HEK293T (cell line): ENCODE data around the gene SLC16A12.
"Not testable (repeated sequence)": the region's sequence is repeated elsewhere in the genome, so short reads cannot be mapped to it uniquely, and the experiment has no call there.

ENCODE experiments used
- CTCF ChIA-PET: fragments of 350-600 bp; formaldehyde crosslinking; extraction: SDS; loops from one replicate; lab custom pipeline; 2021; ENCODE audit warnings: antibody characterized with exemption, inconsistent platforms; lab: Yijun Ruan, JAX
- POLR2A ChIA-PET: fragments of 350-600 bp; formaldehyde crosslinking; extraction: SDS; loops from one replicate; lab custom pipeline; 2020; ENCODE audit warnings: antibody characterized with exemption, inconsistent platforms; lab: Yijun Ruan, JAX
- DNase-seq: peaks from one replicate; pipeline ENCODE4 v3.0.0; 2012; ENCODE audit warnings: mixed read lengths; ENCODE audit errors: extremely low spot score
- ARNT ChIP-seq: fragments of 450-650 bp; IDR thresholded peaks from 2 replicates; pipeline ENCODE4 v1.6.1; 2017; ENCODE audit warnings: mild to moderate bottlenecking
- BHLHE40 ChIP-seq: fragments of 450-650 bp; IDR thresholded peaks from 2 replicates; pipeline ENCODE4 v1.6.1; 2016; ENCODE audit warnings: mild to moderate bottlenecking, moderate library complexity, borderline replicate concordance
- CTBP1 ChIP-seq: fragments of 450-650 bp; IDR thresholded peaks from 2 replicates; pipeline ENCODE4 v1.6.1; 2016; ENCODE audit warnings: borderline replicate concordance
- ELF4 ChIP-seq: fragments of 450-650 bp; IDR thresholded peaks from 2 replicates; pipeline ENCODE4 v1.6.1; 2017; ENCODE audit warnings: antibody characterized with exemption
- FOXA1 ChIP-seq: fragments of 450-650 bp; IDR thresholded peaks from 2 replicates; pipeline ENCODE4 v1.6.1; 2016; ENCODE audit warnings: mild to moderate bottlenecking
- FOXK2 ChIP-seq: fragments of 450-650 bp; IDR thresholded peaks from 2 replicates; pipeline ENCODE4 v1.6.1; 2016; ENCODE audit warnings: mild to moderate bottlenecking
- FOXM1 ChIP-seq: fragments of 450-650 bp; IDR thresholded peaks from 2 replicates; pipeline ENCODE4 v1.6.1; 2017; ENCODE audit warnings: mild to moderate bottlenecking, borderline replicate concordance
- HDGF ChIP-seq: fragments of 450-650 bp; IDR thresholded peaks from 2 replicates; pipeline ENCODE4 v1.6.1; 2017; ENCODE audit warnings: antibody characterized with exemption, borderline replicate concordance
- L3MBTL2 ChIP-seq: fragments of 450-650 bp; conservative IDR thresholded peaks from 2 replicates; pipeline ENCODE4 v1.6.1; 2016; ENCODE audit warnings: mild to moderate bottlenecking
- LEF1 ChIP-seq: fragments of 450-650 bp; IDR thresholded peaks from 2 replicates; pipeline ENCODE4 v1.6.1; 2017; ENCODE audit warnings: mild to moderate bottlenecking, borderline replicate concordance
- NFRKB ChIP-seq: fragments of 450-650 bp; IDR thresholded peaks from 2 replicates; pipeline ENCODE4 v1.6.1; 2016; ENCODE audit warnings: mild to moderate bottlenecking, moderate library complexity
- SP1 ChIP-seq: fragments of 450-650 bp; IDR thresholded peaks from 2 replicates; pipeline ENCODE4 v1.6.1; 2017
- SUZ12 ChIP-seq: fragments of 450-650 bp; IDR thresholded peaks from 2 replicates; pipeline ENCODE4 v1.6.1; 2016; ENCODE audit warnings: mild to moderate bottlenecking
- TARDBP ChIP-seq: fragments of 450-650 bp; IDR thresholded peaks from 2 replicates; pipeline ENCODE4 v1.6.1; 2016
- ZNF384 ChIP-seq: fragments of 450-650 bp; IDR thresholded peaks from 2 replicates; pipeline ENCODE4 v1.6.1; 2016
- TF ChIP-seq, protein P1 (sequence below): fragments of 450-650 bp; IDR thresholded peaks from 2 replicates; pipeline ENCODE4 v1.6.1; 2016

The SLC16A12 gene

DNA sequence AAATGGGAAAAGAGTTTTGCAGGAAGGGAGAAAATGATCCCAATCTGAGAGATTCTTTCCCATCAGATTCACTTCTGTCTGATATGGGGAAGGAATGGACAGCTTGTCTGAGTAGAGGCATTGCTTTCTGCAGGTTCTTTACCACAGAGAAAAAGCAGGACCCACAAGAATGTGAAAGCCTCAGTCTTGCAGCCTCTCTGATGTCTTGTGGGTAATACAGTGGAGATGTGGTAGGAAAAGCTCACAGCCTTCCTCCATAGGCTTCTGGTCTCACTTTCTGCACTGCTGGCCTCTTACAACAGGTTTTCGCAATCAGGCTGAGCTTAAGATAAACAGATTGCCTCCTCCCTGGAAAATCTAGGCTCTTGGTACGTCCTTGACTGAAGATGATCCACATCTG is 142.4 kb downstream of the SLC16A12 start:
- ChIA-PET POLR2A (interaction anchor here (1.2 to 2.1 kb wide), 2 partner anchors 18 to 21 kb away, joined by 6 to 8 read pairs; partner anchors contain the start of gene IFIT5), CTCF (interaction anchor here (0.7 kb wide), 1 partner anchor 17 kb away, joined by 3 read pairs; no protein-coding TSS in a partner anchor)
- DNase-seq, result no peak
- TF ChIP-seq, protein P1, sequence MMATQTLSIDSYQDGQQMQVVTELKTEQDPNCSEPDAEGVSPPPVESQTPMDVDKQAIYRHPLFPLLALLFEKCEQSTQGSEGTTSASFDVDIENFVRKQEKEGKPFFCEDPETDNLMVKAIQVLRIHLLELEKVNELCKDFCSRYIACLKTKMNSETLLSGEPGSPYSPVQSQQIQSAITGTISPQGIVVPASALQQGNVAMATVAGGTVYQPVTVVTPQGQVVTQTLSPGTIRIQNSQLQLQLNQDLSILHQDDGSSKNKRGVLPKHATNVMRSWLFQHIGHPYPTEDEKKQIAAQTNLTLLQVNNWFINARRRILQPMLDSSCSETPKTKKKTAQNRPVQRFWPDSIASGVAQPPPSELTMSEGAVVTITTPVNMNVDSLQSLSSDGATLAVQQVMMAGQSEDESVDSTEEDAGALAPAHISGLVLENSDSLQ, result no peak
- TF ChIP-seq FOXA1, result no peak

DNA sequence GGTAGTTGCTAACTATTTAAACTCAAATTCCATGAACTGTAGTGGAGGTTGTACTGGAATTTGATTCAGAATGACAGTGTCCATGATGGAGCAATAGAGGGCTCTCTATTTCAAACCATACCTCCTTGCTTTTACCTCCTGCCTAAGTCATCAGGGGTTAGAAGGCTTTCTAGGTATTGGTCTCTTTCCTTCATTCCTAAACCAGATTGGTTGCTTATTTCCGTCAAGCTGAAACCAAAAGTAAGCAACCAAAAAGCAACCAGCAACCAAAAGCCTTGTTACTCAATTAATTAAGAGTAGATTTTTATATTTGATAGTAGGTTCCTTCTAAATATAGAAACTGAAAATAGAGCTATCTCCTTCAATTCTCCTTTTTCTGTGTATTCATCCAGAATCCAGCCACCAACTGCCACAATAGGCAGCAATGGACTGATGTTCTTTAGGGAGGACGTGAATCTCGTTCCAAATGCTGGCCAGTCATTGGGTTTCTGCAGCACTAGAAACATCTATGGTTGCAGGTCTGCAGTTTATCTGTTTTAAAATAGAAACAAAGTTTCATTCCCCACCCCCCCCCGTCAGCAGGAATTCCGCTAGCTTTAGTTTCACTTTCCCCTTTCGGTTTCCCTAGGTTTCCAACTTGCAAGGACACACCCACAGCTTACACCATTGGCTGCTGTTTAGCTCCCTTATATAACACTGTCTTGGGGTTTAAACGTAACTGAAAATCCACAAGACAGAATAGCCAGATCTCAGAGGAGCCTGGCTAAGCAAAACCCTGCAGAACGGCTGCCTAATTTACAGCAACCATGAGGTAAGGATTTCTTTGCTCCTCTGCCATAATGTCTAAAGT is 143.3 kb downstream of the SLC16A12 start, which contains the start of gene IFIT1:
Gene IFIT1 (plus strand): TSS at position 717 of the 850 bp plus-strand sequence. CDS start 90 bp downstream, at position 807.
- peak; percentile 66 for DNase-seq
- CTCF ChIA-PET, result interaction anchor here (0.7 kb wide), 1 partner anchor 18 kb away, joined by 3 read pairs; no protein-coding TSS in a partner anchor
- no peak for TF ChIP-seq SP1
- no peak for TF ChIP-seq ELF4
- no peak for TF ChIP-seq BHLHE40
- no peak for TF ChIP-seq ZNF384
- TF ChIP-seq, protein P1, result no peak
- TF ChIP-seq FOXK2, result no peak
- no peak for TF ChIP-seq FOXA1
- no peak for TF ChIP-seq LEF1
- TF ChIP-seq SUZ12, result no peak
- no peak for TF ChIP-seq ARNT
- TF ChIP-seq L3MBTL2, result no peak
- TF ChIP-seq FOXM1, result no peak
- no peak for TF ChIP-seq HDGF
- POLR2A ChIA-PET, result interaction anchor here (0.8 to 2.1 kb wide), 3 partner anchors 18 to 108 kb away, joined by 3 to 8 read pairs (median 6); partner anchors contain the start of gene IFIT5

DNA sequence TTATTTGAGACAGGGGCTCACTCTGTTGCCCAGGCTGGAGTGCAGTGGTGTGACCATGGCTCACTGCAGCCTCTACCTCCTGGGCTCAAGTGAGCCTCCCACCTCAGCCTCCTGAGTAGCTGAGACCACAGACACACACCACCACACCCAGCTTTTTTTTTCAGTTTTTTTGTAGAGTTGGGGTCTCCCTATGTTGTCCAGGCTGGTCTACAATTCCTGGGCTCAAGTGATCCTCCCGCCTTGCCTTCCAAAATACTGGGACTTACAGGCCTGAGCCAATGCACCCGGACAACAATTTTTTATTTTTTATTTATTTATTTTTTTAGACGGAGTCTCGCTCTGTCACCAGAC is 144.2 kb downstream of the SLC16A12 start:
- POLR2A ChIA-PET, result interaction anchor here (2.1 kb wide), 1 partner anchor 23 kb away, joined by 8 read pairs; the partner anchor contains the start of gene IFIT5
- DNase-seq, CTCF ChIA-PET: not testable (repeated sequence)

DNA sequence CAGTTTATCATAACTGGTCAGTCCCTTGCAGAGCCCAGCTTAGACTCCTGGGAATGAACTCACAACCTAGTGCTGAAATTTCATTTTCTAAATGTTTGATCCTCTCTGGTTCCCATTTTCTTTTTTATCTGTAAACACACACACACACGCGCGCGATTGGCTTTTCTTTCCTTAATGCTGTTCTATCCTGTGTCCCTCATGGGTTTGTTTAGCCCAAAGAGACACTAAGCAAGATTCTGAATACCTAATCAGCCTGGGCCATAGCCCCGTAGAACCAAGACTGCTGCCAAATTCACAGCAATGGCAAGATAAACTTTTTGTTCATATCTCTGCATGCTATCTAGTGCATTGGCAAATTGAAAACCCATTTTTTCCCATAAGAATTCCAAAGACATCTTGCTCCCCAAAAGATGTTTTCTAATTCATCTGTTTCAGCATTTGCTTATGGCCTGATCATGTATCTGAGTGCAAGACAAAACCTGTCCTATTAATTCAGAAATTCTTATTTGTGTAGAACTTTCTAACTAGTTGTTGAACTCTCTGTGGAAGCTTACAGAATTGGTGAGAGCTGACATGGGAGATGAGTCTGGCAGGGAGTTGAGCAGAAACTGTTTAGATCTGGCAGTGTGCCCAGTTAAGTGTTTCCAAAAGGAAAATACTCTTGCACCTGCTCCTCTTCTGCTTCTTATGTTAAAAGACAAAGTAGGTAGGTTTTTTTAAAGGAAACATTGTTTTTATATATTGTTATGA is 144.7 kb downstream of the SLC16A12 start:
- ChIA-PET POLR2A (interaction anchor here (2.1 kb wide), 1 partner anchor 24 kb away, joined by 8 read pairs; the partner anchor contains the start of gene IFIT5), CTCF (no interaction called here)
- DNase-seq, result no peak
- TF ChIP-seq FOXK2, result no peak
- no peak for TF ChIP-seq LEF1
- no peak for TF ChIP-seq SP1
- TF ChIP-seq ELF4, result no peak
- TF ChIP-seq FOXM1, result no peak
- TF ChIP-seq ARNT, result no peak
- no peak for TF ChIP-seq TARDBP
- no peak for TF ChIP-seq NFRKB
- TF ChIP-seq, protein P1, result no peak
- no peak for TF ChIP-seq SUZ12
- TF ChIP-seq BHLHE40, result no peak
- TF ChIP-seq HDGF, result no peak
- no peak for TF ChIP-seq L3MBTL2
- no peak for TF ChIP-seq ZNF384
- no peak for TF ChIP-seq FOXA1
- no peak for TF ChIP-seq CTBP1

DNA sequence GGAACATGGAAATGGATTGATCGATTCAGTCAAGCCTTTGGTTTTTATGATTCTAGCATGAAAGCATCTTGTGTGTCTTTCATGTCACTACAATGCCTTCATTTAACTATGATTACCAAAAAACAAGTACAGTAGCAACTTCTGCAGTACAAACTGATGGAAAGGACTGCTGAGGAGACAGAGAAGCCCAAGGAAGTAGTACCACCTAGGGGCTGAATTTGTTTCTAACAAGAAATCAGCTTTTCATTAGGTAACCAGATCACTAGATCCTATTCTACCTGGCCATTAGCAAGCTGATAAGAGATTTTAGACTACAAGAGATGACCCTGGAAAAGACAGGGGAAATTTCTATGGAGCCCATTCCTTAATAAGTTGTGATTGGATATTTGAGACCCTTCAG is 146.1 kb downstream of the SLC16A12 start:
- ChIA-PET POLR2A (no interaction called here), CTCF (interaction anchor here (0.9 kb wide), 1 partner anchor 146 kb away, joined by 8 read pairs; the partner anchor contains the start of gene SLC16A12)
- DNase-seq, result no peak
- TF ChIP-seq, protein P1, result no peak
- no peak for TF ChIP-seq ELF4
